HG03025 (cell line): ENCODE results near the gene PCOLCE2.

Source experiments
- ATAC-seq: cut with Tn5 transposase; IDR thresholded peaks from one replicate; pipeline ENCODE4 v1.9.1; 2021; ENCODE audit warnings: mild to moderate bottlenecking, moderate library complexity; ENCODE audit not compliant: unreplicated experiment, low FRiP score

PCOLCE2 gene

GRCh38 chr3:142817356-142817755 is 71.5 kb downstream of the PCOLCE2 start:
- no peak for ATAC-seq

- no peak for ATAC-seq
Measured at GRCh38 chr3:142815803-142816202, 73.1 kb downstream of the PCOLCE2 start.

- ATAC-seq: no peak
Measured at GRCh38 chr3:142809259-142809658, 79.6 kb downstream of the PCOLCE2 start.

- no peak for ATAC-seq
Measured at GRCh38 chr3:142808103-142808917, 80.6 kb downstream of the PCOLCE2 start.

- no peak for ATAC-seq
Measured at GRCh38 chr3:142802891-142803290, 86.0 kb downstream of the PCOLCE2 start.

- ATAC-seq: no peak
Measured at GRCh38 chr3:142801746-142802145, 87.1 kb downstream of the PCOLCE2 start.

GRCh38 chr3:142796823-142797222 is 92.1 kb downstream of the PCOLCE2 start:
- no peak for ATAC-seq

- no peak for ATAC-seq
Measured at GRCh38 chr3:142795332-142795731, 93.6 kb downstream of the PCOLCE2 start.

- no peak for ATAC-seq
Measured at GRCh38 chr3:142794508-142794907, 94.4 kb downstream of the PCOLCE2 start.

- ATAC-seq: no peak
Measured at GRCh38 chr3:142787719-142788118, 101.2 kb downstream of the PCOLCE2 start.

- no peak for ATAC-seq
Measured at GRCh38 chr3:142785996-142786395, 102.9 kb downstream of the PCOLCE2 start.

GRCh38 chr3:142784228-142784627 is 104.7 kb downstream of the PCOLCE2 start:
- ATAC-seq: no peak

- no peak for ATAC-seq
Measured at GRCh38 chr3:142782616-142783015, 106.3 kb downstream of the PCOLCE2 start.

GRCh38 chr3:142779591-142779990 is 109.3 kb downstream of the PCOLCE2 start:
- no peak for ATAC-seq

- no peak for ATAC-seq
Measured at GRCh38 chr3:142778541-142778940, 110.3 kb downstream of the PCOLCE2 start.

- no peak for ATAC-seq
Measured at GRCh38 chr3:142777927-142778326, 111.0 kb downstream of the PCOLCE2 start.

- ATAC-seq: no peak
Measured at GRCh38 chr3:142768338-142768737, 120.5 kb downstream of the PCOLCE2 start.
